Epithelial cell of esophagus (primary cell): ENCODE results near the gene SESTD1.

Experiments
- DNase-seq: peaks from one replicate; pipeline ENCODE4 v3.0.0; 2010; ENCODE audit warnings: low read depth
- H3K4me3 ChIP-seq: 2 replicates; pipeline ENCODE4 v1.5.1; 2011; ENCODE audit warnings: mild to moderate bottlenecking, low read length, control low read depth
- CTCF ChIP-seq: IDR thresholded peaks from 2 replicates; pipeline ENCODE4 v1.5.1; 2011; ENCODE audit warnings: low read depth, mild to moderate bottlenecking, low read length, control low read depth, inconsistent platforms; ENCODE audit not compliant: insufficient read depth; ENCODE audit errors: missing control alignments

Gene SESTD1

GRCh38 chr2:179140571-179140970, 124.1 kb downstream of the SESTD1 start:
- H3K4me3 ChIP-seq: no peak overlapping the region
- DNase-seq: no peak
- TF ChIP-seq CTCF: no peak

- peak; percentile 7 for DNase-seq
- no peak for TF ChIP-seq CTCF
- H3K4me3 ChIP-seq: no peak overlapping the region
Measured at GRCh38 chr2:179139506-179139905, 125.1 kb downstream of the SESTD1 start.

- TF ChIP-seq CTCF: no peak
- peak; percentile 83 for DNase-seq
- no peak overlapping the region for H3K4me3 ChIP-seq
Measured at GRCh38 chr2:179137200-179137759, 127.4 kb downstream of the SESTD1 start.

- no peak for DNase-seq
- TF ChIP-seq CTCF: no peak
- H3K4me3 ChIP-seq: no peak overlapping the region
Measured at GRCh38 chr2:179133016-179133415, 131.6 kb downstream of the SESTD1 start.

GRCh38 chr2:179132076-179132475, 132.6 kb downstream of the SESTD1 start:
- no peak for TF ChIP-seq CTCF
- DNase-seq: no peak
- H3K4me3 ChIP-seq: no peak overlapping the region

- no peak overlapping the region for H3K4me3 ChIP-seq
- DNase-seq: no peak
- TF ChIP-seq CTCF: no peak
Measured at GRCh38 chr2:179130560-179130959, 134.1 kb downstream of the SESTD1 start.

GRCh38 chr2:179129574-179130238, 134.9 kb downstream of the SESTD1 start:
- DNase-seq: peak; percentile 25
- TF ChIP-seq CTCF: peak; percentile 66
- H3K4me3 ChIP-seq: no peak overlapping the region
